Measurements from ENCODE around the gene LIMD2.

LIMD2 gene

GRCh38 chr17:63707151-63707550, 7.2 kb upstream of the LIMD2 start:
- Histone ChIP-seq H3K9me3 (ENCODE audit: low read length) (no peaks in the 10 kb centered on the region), H3K27ac (ENCODE audit: low read depth, low read length) (no peak overlapping the region), H3K36me3 (ENCODE audit: insufficient read depth, low read length) (peaks cover 46% of the 10 kb centered on the region), H3K27me3 (ENCODE audit: control insufficient read depth in 1 of 2, insufficient read depth in 2 of 2, low read length in 2 of 2) (no peaks in the 10 kb centered on the region), H3K4me1 (ENCODE audit: insufficient read depth, low read length) (no peaks in the 10 kb centered on the region), H3K4me3 (ENCODE audit: low read depth in 1 of 2, low read length in 2 of 2) (no peak overlapping the region), H3K9ac (ENCODE audit: low read length) (no peak overlapping the region)

DNA sequence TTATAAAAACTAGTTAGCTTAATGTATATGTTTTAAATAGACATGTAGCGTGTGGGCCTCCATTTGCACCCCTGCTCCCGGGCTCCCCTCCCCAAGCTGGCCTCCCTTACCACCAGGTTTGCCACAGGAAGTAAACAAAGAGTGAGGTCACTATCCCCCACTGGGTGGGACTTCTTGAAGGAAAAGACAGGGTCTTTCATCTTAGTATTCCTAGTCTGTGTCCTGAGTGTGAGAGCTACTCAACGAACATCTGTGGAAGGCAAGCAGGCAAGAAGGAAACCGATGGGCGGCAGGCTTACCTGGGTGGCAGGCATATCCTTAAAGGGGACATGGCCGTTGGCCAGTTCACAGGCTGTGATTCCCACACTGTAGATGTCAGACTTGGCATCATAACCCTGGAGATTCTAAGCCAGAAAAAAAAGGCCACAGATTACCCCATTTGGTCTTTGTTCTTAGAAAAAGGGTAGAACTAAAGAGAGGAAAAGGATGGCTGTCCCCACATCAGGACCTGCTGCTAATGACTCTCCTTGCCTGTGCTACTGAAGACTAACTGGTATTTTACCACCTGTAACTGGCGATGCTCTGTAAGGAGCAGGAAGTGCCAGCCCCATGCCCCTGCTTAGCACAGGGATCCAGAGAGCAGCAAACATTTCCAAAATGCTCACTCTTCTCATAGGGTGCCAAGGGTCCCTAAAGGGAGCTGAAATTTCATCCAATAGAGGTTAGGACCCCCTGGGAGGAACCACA, 6.6 kb upstream of the LIMD2 start:
- H3K9me3 ChIP-seq (ENCODE audit: low read length), result no peaks in the 10 kb centered on the region
- no peak overlapping the region for H3K4me3 ChIP-seq (ENCODE audit: low read depth in 1 of 2, low read length in 2 of 2)
- peaks cover 43% of the 10 kb centered on the region for H3K36me3 ChIP-seq (ENCODE audit: insufficient read depth, low read length)
- no peak overlapping the region for H3K27ac ChIP-seq (ENCODE audit: low read depth, low read length)
- H3K4me1 ChIP-seq (ENCODE audit: insufficient read depth, low read length), result peaks cover 2% of the 10 kb centered on the region
- no peak overlapping the region for H3K9ac ChIP-seq (ENCODE audit: low read length)
- H3K27me3 ChIP-seq (ENCODE audit: control insufficient read depth in 1 of 2, insufficient read depth in 2 of 2, low read length in 2 of 2), result no peaks in the 10 kb centered on the region

DNA sequence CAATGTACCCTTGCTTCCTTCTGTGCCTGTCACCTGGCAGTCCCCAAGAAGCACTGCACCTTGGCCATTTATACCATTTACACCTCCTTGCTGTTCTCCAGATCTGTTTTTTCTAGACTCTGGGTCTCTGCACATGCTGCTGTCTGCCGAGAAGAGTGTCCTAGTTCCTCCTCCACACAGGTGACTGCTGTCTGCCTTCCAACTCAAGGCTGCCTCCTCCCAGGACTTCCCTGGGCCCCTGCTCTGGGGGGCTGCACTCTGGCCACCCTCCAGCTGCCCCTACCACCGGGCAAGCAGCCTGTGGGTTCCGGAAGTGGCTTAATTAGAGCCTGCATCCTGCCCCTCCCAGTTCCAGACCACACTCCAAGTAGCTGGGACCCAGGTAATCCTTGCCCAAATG, 5.7 kb upstream of the LIMD2 start:
- Histone ChIP-seq H3K27ac (ENCODE audit: low read depth, low read length) (no peak overlapping the region), H3K4me3 (ENCODE audit: low read depth in 1 of 2, low read length in 2 of 2) (no peak overlapping the region), H3K27me3 (ENCODE audit: control insufficient read depth in 1 of 2, insufficient read depth in 2 of 2, low read length in 2 of 2) (no peaks in the 10 kb centered on the region), H3K36me3 (ENCODE audit: insufficient read depth, low read length) (peaks cover 42% of the 10 kb centered on the region), H3K9ac (ENCODE audit: low read length) (no peak overlapping the region), H3K9me3 (ENCODE audit: low read length) (no peaks in the 10 kb centered on the region), H3K4me1 (ENCODE audit: insufficient read depth, low read length) (peaks cover 7% of the 10 kb centered on the region)

GRCh38 chr17:63704836-63705235, 4.9 kb upstream of the LIMD2 start:
- no peak overlapping the region for H3K9ac ChIP-seq (ENCODE audit: low read length)
- H3K4me3 ChIP-seq (ENCODE audit: low read depth in 1 of 2, low read length in 2 of 2), result no peak overlapping the region
- H3K27ac ChIP-seq (ENCODE audit: low read depth, low read length), result no peak overlapping the region
- no peaks in the 10 kb centered on the region for H3K9me3 ChIP-seq (ENCODE audit: low read length)
- H3K4me1 ChIP-seq (ENCODE audit: insufficient read depth, low read length), result peaks cover 7% of the 10 kb centered on the region
- no peaks in the 10 kb centered on the region for H3K27me3 ChIP-seq (ENCODE audit: control insufficient read depth in 1 of 2, insufficient read depth in 2 of 2, low read length in 2 of 2)
- H3K36me3 ChIP-seq (ENCODE audit: insufficient read depth, low read length), result peaks cover 39% of the 10 kb centered on the region

GRCh38 chr17:63704259-63704576, 4.3 kb upstream of the LIMD2 start:
- Histone ChIP-seq H3K4me3 (ENCODE audit: low read depth in 1 of 2, low read length in 2 of 2) (no peak overlapping the region), H3K27me3 (ENCODE audit: control insufficient read depth in 1 of 2, insufficient read depth in 2 of 2, low read length in 2 of 2) (no peaks in the 10 kb centered on the region), H3K9ac (ENCODE audit: low read length) (no peak overlapping the region), H3K27ac (ENCODE audit: low read depth, low read length) (no peak overlapping the region), H3K9me3 (ENCODE audit: low read length) (no peaks in the 10 kb centered on the region), H3K36me3 (ENCODE audit: insufficient read depth, low read length) (peaks cover 33% of the 10 kb centered on the region), H3K4me1 (ENCODE audit: insufficient read depth, low read length) (peaks cover 7% of the 10 kb centered on the region)

- Histone ChIP-seq H3K36me3 (ENCODE audit: insufficient read depth, low read length) (peaks cover 28% of the 10 kb centered on the region), H3K27ac (ENCODE audit: low read depth, low read length) (no peak overlapping the region), H3K4me1 (ENCODE audit: insufficient read depth, low read length) (peaks cover 7% of the 10 kb centered on the region), H3K27me3 (ENCODE audit: control insufficient read depth in 1 of 2, insufficient read depth in 2 of 2, low read length in 2 of 2) (no peaks in the 10 kb centered on the region), H3K9ac (ENCODE audit: low read length) (no peak overlapping the region), H3K9me3 (ENCODE audit: low read length) (no peaks in the 10 kb centered on the region), H3K4me3 (ENCODE audit: low read depth in 1 of 2, low read length in 2 of 2) (no peak overlapping the region)
These were observed 3.8 kb upstream of the LIMD2 start for GRCh38 chr17:63703556-63704258.

DNA sequence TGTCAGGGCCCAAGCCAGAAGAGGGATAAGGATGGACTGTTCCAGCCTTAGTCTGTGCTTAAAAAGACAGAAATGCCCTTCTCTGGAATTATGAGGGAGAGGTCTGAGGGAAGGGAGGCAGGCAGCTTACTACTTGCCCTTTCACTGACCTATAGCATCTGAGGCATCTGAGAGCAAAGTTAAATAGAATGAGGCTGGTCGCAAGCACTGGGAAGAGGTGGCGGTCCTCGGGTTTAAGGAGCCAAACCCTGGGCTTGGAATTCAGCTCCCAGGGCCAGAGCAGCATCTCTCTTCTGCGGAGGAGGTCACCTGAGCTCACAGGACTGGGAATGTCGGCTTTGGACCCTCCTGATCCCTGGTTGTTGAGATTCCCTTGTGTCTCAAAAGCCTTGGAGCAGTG, 3.1 kb upstream of the LIMD2 start:
- H3K4me3 ChIP-seq (ENCODE audit: low read depth in 1 of 2, low read length in 2 of 2), result no peak overlapping the region
- H3K4me1 ChIP-seq (ENCODE audit: insufficient read depth, low read length), result peaks cover 7% of the 10 kb centered on the region
- H3K36me3 ChIP-seq (ENCODE audit: insufficient read depth, low read length), result peaks cover 25% of the 10 kb centered on the region
- no peak overlapping the region for H3K27ac ChIP-seq (ENCODE audit: low read depth, low read length)
- H3K9ac ChIP-seq (ENCODE audit: low read length), result no peak overlapping the region
- H3K9me3 ChIP-seq (ENCODE audit: low read length), result no peaks in the 10 kb centered on the region
- no peaks in the 10 kb centered on the region for H3K27me3 ChIP-seq (ENCODE audit: control insufficient read depth in 1 of 2, insufficient read depth in 2 of 2, low read length in 2 of 2)

DNA sequence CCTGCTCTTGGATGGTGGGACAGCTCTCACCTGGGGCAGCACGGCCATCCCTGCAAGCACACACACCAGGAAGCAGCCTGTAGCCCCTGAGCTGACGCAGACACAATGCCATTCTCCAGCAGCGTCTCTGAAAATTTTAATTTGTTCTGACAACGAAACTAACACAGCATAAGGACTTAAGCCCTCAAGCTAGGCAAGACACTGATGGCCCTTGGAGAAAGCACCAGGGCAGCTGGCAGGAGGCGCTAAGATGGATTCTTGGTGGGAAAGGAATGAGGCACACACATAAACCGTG, 2.7 kb upstream of the LIMD2 start:
- no peak overlapping the region for H3K27ac ChIP-seq (ENCODE audit: low read depth, low read length)
- H3K9ac ChIP-seq (ENCODE audit: low read length), result no peak overlapping the region
- no peaks in the 10 kb centered on the region for H3K9me3 ChIP-seq (ENCODE audit: low read length)
- H3K4me1 ChIP-seq (ENCODE audit: insufficient read depth, low read length), result peaks cover 7% of the 10 kb centered on the region
- H3K4me3 ChIP-seq (ENCODE audit: low read depth in 1 of 2, low read length in 2 of 2), result no peak overlapping the region
- peaks cover 25% of the 10 kb centered on the region for H3K36me3 ChIP-seq (ENCODE audit: insufficient read depth, low read length)
- H3K27me3 ChIP-seq (ENCODE audit: control insufficient read depth in 1 of 2, insufficient read depth in 2 of 2, low read length in 2 of 2), result no peaks in the 10 kb centered on the region

- peaks cover 25% of the 10 kb centered on the region for H3K36me3 ChIP-seq (ENCODE audit: insufficient read depth, low read length)
- no peak overlapping the region for H3K27ac ChIP-seq (ENCODE audit: low read depth, low read length)
- H3K9ac ChIP-seq (ENCODE audit: low read length), result no peak overlapping the region
- H3K27me3 ChIP-seq (ENCODE audit: control insufficient read depth in 1 of 2, insufficient read depth in 2 of 2, low read length in 2 of 2), result no peaks in the 10 kb centered on the region
- H3K4me3 ChIP-seq (ENCODE audit: low read depth in 1 of 2, low read length in 2 of 2), result no peak overlapping the region
- peaks cover 7% of the 10 kb centered on the region for H3K4me1 ChIP-seq (ENCODE audit: insufficient read depth, low read length)
- no peaks in the 10 kb centered on the region for H3K9me3 ChIP-seq (ENCODE audit: low read length)
These were observed 2.2 kb upstream of the LIMD2 start for GRCh38 chr17:63701868-63702720.

DNA sequence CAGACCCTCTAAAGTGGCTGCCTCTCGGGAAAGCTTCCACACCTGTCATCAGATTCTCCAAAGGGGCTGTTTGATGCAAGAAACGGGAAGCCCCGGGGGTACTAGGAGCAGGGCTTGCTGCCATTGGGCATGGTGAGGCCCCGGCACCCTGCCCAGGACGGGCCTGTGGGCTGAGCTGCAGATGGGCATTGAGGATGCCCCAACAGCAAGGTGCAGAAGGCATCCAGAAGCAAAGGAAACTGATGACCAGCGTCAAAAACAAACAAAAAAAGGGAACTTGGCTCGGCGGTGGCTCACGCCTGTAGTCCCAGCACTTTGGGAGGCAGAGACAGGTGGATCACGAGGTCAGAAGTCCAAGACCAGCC, 1.5 kb upstream of the LIMD2 start:
- Histone ChIP-seq H3K4me1 (ENCODE audit: insufficient read depth, low read length) (peaks cover 7% of the 10 kb centered on the region), H3K27ac (ENCODE audit: low read depth, low read length) (peak overlapping the region; percentile 80), H3K4me3 (ENCODE audit: low read depth in 1 of 2, low read length in 2 of 2) (peak overlapping the region in 1 of 2 donors; percentile 38), H3K9me3 (ENCODE audit: low read length) (no peaks in the 10 kb centered on the region), H3K27me3 (ENCODE audit: control insufficient read depth in 1 of 2, insufficient read depth in 2 of 2, low read length in 2 of 2) (no peaks in the 10 kb centered on the region), H3K36me3 (ENCODE audit: insufficient read depth, low read length) (peaks cover 25% of the 10 kb centered on the region), H3K9ac (ENCODE audit: low read length) (no peak overlapping the region)

GRCh38 chr17:63700528-63701455, 867 bp upstream of the LIMD2 start:
- Histone ChIP-seq H3K27ac (ENCODE audit: low read depth, low read length) (peak overlapping the region; percentile 80), H3K4me1 (ENCODE audit: insufficient read depth, low read length) (peaks cover 7% of the 10 kb centered on the region), H3K36me3 (ENCODE audit: insufficient read depth, low read length) (peaks cover 18% of the 10 kb centered on the region), H3K4me3 (ENCODE audit: low read depth in 1 of 2, low read length in 2 of 2) (peak overlapping the region; percentile 38 to 71), H3K9me3 (ENCODE audit: low read length) (no peaks in the 10 kb centered on the region), H3K27me3 (ENCODE audit: control insufficient read depth in 1 of 2, insufficient read depth in 2 of 2, low read length in 2 of 2) (no peaks in the 10 kb centered on the region), H3K9ac (ENCODE audit: low read length) (no peak overlapping the region)

All from muscle layer of colon (tissue), 2 donors.